Measurements from ENCODE around the gene MRPL4.

The MRPL4 gene

DNA sequence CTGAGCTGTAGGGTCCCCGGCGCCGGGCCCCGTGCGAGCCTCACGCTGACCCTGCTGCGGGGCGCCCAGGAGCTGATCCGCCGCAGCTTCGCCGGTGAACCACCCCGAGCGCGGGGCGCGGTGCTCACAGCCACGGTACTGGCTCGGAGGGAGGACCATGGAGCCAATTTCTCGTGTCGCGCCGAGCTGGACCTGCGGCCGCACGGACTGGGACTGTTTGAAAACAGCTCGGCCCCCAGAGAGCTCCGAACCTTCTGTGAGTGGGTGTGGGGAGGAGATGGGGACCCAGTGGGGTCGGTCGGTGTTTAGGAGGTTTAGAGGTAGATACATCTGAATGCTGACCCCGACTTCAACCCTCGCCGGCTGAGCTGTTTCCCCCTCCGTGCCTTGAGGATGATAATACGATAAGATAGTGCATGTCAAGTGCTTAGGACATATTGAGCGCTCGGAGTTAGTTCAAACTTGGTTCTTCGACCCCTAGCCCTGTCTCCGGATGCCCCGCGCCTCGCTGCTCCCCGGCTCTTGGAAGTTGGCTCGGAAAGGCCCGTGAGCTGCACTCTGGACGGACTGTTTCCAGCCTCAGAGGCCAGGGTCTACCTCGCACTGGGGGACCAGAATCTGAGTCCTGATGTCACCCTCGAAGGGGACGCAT, 39.7 kb downstream of the MRPL4 start:
- H3K27ac ChIP-seq = peak overlapping the region; percentile 87
- no peak for TF ChIP-seq ZFX (IDR thresholded peaks at IDR 0.05; ENCODE audit: borderline replicate concordance)
- TF ChIP-seq, protein P1, sequence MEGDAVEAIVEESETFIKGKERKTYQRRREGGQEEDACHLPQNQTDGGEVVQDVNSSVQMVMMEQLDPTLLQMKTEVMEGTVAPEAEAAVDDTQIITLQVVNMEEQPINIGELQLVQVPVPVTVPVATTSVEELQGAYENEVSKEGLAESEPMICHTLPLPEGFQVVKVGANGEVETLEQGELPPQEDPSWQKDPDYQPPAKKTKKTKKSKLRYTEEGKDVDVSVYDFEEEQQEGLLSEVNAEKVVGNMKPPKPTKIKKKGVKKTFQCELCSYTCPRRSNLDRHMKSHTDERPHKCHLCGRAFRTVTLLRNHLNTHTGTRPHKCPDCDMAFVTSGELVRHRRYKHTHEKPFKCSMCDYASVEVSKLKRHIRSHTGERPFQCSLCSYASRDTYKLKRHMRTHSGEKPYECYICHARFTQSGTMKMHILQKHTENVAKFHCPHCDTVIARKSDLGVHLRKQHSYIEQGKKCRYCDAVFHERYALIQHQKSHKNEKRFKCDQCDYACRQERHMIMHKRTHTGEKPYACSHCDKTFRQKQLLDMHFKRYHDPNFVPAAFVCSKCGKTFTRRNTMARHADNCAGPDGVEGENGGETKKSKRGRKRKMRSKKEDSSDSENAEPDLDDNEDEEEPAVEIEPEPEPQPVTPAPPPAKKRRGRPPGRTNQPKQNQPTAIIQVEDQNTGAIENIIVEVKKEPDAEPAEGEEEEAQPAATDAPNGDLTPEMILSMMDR (IDR thresholded peaks at IDR 0.05) = no peak

DNA sequence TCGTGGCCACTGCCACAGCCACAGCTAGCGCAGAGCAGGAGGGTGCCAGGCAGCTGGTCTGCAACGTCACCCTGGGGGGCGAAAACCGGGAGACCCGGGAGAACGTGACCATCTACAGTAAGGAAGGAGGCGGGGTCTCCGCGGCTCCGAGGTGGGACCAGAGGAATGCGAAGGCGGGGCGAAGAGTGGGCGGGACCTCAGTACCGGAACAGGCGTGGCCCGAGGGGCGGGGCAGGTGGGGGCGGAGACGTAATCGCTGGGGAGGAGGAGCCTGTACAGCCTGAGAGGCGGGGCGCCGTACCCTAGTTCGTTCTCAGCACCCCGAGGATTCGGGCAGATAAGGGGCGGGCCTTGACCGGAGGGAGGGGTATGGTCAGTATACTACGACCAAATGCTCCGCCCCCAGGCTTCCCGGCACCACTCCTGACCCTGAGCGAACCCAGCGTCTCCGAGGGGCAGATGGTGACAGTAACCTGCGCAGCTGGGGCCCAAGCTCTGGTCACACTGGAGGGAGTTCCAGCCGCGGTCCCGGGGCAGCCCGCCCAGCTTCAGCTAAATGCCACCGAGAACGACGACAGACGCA, 40.3 kb downstream of the MRPL4 start:
- TF ChIP-seq, protein P1 (IDR thresholded peaks at IDR 0.05) = no peak
- TF ChIP-seq ZFX (IDR thresholded peaks at IDR 0.05; ENCODE audit: borderline replicate concordance) = no peak
- H3K27ac ChIP-seq = peak overlapping the region; percentile 87

DNA sequence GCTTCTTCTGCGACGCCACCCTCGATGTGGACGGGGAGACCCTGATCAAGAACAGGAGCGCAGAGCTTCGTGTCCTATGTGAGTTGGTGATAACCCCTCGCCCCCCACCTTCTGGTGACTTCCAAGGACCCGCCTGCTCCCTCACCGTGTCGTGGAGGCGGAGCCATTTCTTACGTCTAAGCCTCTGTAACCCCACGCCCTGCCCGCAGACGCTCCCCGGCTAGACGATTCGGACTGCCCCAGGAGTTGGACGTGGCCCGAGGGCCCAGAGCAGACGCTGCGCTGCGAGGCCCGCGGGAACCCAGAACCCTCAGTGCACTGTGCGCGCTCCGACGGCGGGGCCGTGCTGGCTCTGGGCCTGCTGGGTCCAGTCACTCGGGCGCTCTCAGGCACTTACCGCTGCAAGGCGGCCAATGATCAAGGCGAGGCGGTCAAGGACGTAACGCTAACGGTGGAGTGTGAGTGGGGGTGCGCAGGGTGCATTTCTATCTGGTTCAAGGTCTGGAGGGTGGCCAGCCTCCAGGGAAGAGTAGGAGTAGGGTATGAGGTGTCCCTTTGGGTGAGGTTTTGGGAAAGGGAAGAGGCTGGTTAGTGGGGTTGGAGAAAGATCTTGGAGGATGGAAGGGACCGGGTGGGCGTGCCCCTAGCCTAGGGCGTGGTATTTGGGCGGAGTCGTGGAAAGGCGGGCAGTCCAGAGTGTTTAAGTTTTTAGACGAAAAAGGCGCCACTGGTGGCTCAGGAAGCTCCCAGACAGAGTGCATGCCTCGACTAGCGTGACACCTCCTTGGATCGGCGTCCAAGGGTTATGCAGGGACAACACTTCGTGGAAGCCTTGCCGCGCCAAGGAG, 41.0 kb downstream of the MRPL4 start:
- no peak overlapping the region for H3K27ac ChIP-seq
- TF ChIP-seq, protein P1 (IDR thresholded peaks at IDR 0.05) = no peak
- no peak for TF ChIP-seq ZFX (IDR thresholded peaks at IDR 0.05; ENCODE audit: borderline replicate concordance)

DNA sequence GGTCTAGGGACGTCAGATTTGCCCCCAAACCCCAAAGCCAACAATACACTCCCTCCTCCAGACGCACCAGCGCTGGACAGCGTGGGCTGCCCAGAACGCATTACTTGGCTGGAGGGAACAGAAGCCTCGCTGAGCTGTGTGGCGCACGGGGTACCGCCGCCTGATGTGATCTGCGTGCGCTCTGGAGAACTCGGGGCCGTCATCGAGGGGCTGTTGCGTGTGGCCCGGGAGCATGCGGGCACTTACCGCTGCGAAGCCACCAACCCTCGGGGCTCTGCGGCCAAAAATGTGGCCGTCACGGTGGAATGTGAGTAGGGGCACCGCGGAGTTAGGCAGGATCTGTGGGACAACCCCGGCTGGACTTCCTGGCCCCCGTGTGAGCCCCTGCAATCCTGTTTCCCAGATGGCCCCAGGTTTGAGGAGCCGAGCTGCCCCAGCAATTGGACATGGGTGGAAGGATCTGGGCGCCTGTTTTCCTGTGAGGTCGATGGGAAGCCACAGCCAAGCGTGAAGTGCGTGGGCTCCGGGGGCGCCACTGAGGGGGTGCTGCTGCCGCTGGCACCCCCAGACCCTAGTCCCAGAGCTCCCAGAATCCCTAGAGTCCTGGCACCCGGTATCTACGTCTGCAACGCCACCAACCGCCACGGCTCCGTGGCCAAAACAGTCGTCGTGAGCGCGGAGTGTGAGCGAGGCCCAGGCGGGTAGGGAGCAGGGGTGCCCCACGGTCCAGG, 41.8 kb downstream of the MRPL4 start:
- no peak overlapping the region for H3K27ac ChIP-seq
- TF ChIP-seq ZFX (IDR thresholded peaks at IDR 0.05; ENCODE audit: borderline replicate concordance) = no peak

DNA sequence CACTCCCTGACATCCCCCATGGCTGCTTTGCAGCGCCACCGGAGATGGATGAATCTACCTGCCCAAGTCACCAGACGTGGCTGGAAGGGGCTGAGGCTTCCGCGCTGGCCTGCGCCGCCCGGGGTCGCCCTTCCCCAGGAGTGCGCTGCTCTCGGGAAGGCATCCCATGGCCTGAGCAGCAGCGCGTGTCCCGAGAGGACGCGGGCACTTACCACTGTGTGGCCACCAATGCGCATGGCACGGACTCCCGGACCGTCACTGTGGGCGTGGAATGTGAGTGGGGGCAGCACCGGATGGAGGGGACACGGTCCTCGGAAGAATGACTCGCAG, 42.3 kb downstream of the MRPL4 start:
- no peak overlapping the region for H3K27ac ChIP-seq
- no peak for TF ChIP-seq ZFX (IDR thresholded peaks at IDR 0.05; ENCODE audit: borderline replicate concordance)
- TF ChIP-seq, protein P1 (IDR thresholded peaks at IDR 0.05) = no peak

DNA sequence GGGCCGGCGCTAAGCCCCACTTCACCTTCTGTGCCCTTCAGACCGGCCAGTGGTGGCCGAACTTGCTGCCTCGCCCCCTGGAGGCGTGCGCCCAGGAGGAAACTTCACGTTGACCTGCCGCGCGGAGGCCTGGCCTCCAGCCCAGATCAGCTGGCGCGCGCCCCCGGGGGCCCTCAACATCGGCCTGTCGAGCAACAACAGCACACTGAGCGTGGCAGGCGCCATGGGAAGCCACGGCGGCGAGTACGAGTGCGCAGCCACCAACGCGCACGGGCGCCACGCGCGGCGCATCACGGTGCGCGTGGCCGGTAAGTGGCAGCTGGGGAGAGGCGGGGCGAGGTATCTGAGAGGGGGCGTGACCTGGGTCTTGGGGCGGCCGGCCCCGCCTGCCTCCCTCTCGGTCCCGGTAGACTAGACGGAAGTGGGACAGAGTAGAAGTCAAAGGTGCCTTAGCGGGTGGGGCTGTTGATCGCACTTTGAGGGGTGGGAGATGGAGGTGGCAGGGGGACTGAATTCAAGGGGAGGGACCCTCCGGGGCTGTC, 43.4 kb downstream of the MRPL4 start:
- TF ChIP-seq, protein P1 (IDR thresholded peaks at IDR 0.05) = no peak
- no peak for TF ChIP-seq ZFX (IDR thresholded peaks at IDR 0.05; ENCODE audit: borderline replicate concordance)
- no peak overlapping the region for H3K27ac ChIP-seq

DNA sequence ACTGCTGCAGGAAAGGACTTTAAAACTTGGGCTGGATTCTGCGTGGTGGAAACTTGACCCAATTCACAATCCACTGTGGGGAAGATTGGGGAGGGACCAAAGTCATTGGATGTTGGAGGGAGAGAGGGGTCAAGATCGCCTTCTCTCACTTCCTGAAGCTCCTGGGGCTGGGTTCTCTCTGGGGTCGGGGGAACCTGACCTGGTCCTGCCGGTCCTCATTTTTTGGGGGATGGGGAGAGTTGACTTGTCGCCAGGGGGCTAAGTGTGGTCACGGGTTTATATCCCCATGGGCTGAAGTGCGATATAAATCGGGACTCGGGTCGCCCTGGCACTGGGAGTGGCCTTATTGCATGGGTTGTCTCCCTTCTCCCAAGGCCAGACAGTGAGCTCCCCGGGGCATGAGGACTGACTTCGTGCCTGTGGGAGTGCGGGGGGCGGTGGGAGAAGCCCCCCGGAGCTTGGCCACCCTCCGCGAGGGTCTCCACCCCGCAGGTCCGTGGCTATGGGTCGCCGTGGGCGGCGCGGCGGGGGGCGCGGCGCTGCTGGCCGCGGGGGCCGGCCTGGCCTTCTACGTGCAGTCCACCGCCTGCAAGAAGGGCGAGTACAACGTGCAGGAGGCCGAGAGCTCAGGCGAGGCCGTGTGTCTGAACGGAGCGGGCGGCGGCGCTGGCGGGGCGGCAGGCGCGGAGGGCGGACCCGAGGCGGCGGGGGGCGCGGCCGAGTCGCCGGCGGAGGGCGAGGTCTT, 44.0 kb downstream of the MRPL4 start:
- TF ChIP-seq, protein P1 (IDR thresholded peaks at IDR 0.05) = no peak
- TF ChIP-seq ZFX (IDR thresholded peaks at IDR 0.05; ENCODE audit: borderline replicate concordance) = no peak
- no peak overlapping the region for H3K27ac ChIP-seq

All from 22Rv1 (cell line).